HCEC 1CT (cell line): ENCODE results near the gene GALNT7.
A peak's percentile ranks its signal among the peaks of the same experiment; 100 is the strongest.
"Not testable (repeated sequence)": the region's sequence is repeated elsewhere in the genome, so short reads cannot be mapped to it uniquely, and the experiment has no call there.

Experiments used
- DNase-seq: peaks from one replicate; pipeline ENCODE4 v3.0.0-alpha.2; 2017

GALNT7 gene

DNA sequence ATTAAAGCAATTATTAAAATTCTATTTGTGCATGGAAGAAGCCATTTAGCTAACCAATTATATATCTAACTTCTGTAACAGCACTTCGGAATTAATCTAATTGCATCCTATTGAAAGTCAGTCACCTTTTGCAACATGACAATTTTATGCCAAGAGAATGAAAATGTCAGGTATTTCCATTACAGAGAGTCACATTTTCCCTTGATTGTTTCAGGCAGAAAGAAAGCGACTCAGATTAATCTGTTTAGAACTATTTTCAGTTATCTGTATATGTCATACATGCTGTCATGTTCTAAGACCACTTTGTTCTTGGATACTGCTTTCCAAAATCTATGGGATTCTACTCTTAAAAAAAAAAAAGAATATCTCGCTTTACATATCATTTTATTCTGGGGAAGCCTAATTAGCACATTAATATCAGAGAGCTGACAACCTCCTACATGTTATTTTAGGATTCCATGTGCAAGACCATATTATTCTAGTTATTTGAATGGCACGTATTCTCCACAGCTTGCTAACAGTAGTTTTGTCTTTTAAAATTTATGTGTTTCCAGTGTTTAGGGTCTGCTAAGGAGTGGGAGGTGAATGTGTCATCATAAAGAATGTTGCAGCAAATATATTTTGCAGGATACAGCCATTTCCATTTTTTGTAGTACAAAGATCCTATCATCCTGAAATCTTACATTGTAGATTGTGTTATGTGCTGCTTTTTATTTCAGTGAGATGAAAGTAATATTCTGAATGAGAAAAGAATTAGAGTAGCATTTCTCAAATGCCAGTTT is 31.7 kb downstream of the GALNT7 start:
- DNase-seq: no peak

DNA sequence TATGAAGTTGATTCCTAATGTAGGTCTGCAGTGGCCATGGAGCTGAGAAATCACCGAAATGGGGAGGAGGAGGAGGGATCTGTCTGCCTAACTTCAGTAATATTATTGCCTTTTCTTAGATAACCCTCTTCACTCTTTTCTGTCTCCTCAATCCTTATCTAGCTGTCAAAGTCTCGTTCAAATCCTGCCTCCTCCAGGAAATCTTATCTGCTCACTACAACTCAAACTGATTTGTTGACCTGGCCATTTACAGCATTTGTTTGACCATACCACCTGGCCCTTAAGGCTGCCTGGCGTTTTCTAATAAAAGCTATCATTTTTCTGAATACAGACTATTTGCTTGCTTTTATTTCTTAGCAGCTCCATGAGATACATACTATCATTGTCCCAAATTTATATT is 33.8 kb downstream of the GALNT7 start:
- no peak for DNase-seq

DNA sequence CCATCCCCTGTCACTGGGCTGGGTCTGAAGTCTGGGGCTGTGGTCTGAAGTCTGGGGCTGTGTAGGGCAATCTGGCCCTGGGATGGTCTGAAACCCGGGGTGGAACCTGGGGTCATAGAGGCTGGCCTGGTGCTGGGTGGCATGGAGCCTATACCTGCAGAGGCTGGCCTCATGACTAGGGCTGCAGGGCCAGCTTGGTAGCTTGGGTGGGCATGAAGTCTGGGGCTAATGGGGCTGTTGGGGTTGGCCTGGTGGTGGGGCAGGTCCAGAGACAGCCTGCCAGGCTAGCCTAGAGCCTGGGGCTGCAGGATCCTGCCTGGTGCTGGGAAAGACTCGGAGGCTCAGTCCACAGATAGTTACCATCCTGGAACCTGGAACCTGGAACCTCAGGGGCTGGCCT is 37.0 kb downstream of the GALNT7 start:
- DNase-seq: no peak

DNA sequence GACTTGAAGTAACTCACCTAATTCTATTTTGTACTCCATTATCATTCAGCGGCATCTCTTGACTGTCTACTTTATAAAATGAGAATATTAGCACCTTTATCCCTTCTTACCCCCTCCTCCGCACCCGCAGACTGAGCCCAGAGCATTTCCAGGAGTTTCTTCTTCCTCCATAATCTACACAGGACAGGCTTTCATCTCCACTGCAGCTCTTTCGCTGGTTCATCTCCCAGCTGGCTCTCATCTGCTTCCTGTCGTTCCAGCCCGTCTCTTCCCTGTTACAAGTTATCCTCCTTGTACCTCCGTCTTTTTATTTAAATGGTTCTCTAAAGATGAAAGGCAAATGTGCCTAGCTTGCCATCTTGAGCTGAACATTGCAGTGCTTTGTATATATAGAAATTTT is 39.8 kb downstream of the GALNT7 start:
- no peak for DNase-seq

DNA sequence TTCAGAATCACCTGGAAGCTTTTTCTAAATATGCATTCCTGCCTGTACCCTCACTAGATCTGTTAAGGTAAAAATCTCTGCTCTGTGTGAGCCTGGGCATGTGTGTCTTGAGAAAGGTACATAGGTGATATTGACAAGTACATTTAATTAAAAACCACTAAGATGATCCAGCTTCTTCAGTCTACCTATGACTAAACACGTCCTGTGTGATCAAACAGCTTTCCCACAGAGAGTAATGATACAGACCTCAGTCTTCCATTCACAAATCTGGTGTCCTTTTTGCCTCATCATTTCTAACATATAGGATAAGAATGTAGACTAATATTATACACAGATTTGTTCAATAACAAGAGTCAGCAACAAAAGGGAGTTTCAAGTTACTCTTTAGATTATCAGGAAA is 42.6 kb downstream of the GALNT7 start:
- no peak for DNase-seq

DNA sequence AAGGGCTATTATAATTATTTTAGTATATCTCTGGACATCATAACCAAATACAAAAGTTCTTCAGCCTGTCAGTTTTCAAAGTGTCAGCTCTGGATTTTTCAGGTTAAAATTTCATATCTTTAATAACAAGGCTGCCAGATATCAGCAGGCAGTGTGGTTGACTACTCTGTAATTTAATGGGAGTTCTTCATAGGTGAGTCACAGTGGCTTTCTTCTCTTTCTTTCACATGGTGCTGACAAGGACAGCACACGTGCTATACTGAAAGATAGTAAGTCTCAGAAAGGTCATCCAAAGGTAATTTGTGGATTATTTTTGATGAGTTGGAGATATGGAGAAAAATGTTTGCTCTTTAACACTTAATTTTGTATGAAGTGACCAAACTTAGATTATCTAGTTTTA is 43.2 kb downstream of the GALNT7 start:
- DNase-seq: peak; percentile 63

DNA sequence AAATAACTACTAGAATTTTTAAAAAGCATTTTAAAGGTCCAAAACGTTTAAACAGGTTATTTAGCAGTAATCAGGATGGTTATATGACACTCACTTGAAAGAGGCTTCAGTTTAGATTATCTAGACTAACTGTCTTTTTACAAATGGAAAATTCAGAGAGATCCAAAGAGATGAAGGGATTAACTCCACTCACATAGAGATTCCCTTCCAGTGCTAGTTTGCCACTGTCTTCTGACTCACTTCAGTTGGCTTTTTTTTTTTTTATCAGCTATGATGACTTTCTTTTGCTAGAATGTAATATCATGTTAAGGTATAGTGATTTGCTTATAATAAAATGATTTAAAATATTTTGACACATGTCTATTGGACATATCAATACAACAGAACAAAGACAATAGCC is 43.8 kb downstream of the GALNT7 start:
- no peak for DNase-seq

DNA sequence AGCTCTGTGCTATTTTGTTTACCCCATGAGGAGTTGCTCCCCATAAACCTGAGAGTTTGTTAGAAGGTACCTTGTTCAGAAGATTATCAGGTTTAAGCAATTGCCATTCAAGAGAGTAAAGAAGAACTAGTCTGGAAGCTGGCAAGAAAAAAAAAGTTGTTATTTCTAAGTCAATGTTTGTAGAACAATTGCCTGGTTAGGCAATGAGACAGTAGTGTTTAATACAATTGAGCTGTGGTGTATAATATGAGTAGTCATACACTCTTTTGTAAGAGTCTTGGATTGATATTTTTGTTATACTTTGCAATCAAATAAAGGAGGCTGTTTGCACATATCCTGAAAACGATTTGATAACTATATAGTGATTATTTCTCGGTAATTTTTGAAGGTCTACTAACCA is 44.7 kb downstream of the GALNT7 start:
- DNase-seq: no peak

DNA sequence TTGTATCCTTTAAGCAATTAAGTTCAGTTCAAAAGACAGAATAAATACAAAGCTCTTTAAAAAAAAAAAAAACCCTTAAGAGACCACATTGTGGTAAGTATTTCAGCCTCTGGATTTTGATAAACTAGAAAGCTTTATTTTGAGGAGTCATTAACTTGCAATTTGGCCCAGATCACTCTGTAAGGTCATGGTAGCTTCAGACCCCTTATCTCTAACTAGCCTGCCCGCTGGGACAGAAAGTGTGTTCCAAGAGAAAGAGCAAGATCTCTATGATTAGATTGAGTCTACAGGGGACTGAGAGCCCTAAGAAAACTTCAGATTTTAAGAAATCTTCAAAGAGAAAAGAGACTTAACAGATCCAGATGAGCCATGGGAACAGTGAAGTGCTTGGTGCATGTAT is 45.6 kb downstream of the GALNT7 start:
- no peak for DNase-seq

DNA sequence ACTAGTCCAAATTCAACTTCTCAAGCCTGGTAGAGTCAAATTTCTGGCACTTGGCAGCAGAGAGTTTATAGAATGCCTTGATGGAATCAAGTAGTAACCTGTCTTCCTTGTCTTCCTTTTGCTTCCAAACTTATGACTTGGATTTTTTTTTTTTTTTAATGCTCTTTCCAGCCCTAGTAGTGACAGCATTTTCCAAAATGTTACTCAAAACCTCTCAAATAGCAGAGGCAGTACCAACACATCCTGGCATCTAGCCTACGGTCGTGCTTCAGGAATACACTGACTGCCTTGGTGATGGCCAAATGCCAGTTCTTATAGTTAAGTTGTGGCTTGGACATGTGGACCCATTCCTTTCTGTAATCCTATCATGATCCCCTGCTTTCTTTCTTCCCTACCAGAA is 46.0 kb downstream of the GALNT7 start:
- DNase-seq: peak; percentile 4

DNA sequence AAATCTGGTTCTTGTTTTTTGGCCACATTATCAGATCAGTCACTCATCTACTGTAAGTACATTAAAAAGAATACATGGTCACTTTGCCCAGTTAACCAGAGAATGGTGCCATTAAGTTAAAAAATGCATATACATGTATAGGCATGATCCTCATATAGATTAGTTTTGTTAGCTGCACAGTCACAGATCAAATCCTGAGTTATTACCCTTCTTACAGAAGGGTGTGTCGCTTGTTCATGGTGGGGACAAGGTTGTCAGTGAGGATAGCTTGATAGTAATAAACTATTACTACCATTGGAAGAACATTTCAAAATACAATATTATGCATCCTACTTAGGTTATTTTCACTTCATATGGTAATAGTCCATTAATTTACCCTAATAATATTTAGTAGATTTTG is 48.5 kb downstream of the GALNT7 start:
- no peak for DNase-seq

DNA sequence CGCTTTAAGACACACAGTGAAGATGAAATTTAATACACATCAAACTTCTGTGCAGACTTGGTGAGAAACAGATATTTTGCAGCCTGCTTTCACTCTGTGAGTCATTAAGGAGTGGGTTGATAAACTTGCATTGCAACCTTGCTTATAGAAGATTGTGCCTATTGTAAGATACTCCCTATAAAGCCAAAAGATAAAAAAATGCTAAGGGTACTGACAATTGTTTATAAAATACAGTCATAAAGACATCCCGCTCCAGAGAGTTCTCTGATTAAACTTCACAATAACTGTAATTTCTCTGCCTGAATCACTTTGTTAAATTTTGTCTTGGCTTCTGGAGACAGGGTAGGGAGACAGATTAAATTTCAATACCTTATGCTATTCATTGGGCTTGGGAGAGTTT is 49.1 kb downstream of the GALNT7 start:
- DNase-seq: peak; percentile 53

DNA sequence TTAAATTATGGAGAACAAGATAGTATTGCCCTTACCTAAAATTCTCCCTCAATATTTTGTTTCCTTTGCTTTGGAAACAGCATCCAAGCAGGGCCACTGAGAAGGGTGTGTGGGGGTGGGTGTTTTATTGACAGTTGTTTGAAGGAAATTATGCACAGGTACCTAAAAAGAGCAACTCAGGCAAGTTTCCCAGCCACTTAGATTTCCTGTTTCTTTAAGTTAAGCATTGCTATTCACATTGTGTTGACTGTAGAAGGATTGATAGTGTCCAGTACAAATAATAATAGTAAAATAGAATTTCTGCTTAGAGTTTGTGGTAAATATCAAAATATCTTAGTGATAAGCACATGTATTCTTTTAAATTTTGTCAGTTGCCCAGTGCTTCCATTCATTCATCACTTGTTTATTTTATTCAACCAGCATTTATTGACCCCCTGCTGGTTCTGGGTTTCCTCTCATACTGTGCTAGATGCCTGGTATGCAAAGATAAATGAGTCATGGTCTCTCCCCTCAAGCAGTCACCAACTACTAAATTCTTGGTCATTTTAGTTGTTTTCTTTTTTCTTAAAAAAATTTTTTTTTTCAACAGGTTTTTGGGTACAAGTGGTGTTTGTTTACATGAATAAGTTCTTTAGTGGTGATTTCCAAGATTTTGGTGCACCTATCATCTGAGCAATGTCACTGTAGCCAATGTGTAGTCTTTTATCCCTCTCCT is 50.0 kb downstream of the GALNT7 start:
- DNase-seq: peak; percentile 70

DNA sequence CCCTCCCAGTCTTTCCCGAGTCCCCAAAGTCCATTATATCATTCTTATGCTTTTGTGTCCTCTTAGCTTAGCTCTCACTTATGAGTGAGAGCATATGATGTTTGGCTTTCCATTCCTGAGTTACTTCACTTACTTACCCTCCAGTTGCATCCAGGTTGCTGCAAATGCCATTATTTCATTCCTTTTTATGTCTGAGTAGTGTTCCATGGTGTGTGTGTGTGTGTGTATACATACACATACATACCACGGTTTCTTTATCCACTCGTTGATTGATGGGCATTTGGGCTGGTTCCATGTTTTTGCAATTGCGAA is 50.5 kb downstream of the GALNT7 start:
- not testable (repeated sequence) for DNase-seq

DNA sequence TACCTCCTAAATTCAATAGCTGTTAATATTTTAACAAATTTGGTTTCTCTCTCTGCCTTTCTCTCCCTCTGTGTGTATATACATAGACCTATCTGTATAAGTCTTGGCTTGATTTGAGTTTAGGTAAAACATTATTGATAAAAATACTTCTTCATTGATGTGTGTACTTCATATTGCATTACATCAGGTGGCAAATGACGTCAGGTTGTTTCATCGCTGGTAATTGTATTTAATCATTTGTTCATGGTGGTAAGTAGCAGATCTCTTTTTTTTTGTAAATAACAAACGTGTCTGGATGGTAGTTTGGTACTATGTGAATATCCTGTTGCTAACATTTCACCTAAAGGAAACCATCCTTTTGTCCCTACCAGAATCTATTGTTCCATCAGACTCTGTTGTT is 55.1 kb downstream of the GALNT7 start:
- DNase-seq: no peak

DNA sequence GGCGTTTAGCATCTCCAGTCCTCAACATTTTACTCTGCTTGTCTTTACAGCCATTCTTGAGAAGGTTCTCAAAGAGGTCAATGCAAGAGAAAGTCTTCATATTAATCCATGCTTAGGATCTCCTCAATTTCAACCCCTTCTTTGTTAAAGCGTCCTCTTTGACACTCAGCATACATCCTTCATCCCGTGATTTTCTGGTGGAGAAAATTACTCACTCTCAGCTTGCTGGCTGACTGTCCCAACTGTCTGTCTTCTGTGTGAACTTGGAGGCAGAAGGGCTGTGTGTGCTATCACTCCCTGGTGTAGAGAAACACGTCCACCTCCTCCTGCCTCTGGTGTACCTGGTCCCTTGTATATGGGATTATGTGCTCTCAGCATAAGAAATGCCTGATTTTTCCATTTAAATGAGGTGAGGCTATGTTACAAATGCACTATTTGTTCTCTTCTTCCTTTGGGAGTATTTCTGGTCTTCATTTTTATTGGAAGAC is 57.8 kb downstream of the GALNT7 start:
- DNase-seq: no peak

DNA sequence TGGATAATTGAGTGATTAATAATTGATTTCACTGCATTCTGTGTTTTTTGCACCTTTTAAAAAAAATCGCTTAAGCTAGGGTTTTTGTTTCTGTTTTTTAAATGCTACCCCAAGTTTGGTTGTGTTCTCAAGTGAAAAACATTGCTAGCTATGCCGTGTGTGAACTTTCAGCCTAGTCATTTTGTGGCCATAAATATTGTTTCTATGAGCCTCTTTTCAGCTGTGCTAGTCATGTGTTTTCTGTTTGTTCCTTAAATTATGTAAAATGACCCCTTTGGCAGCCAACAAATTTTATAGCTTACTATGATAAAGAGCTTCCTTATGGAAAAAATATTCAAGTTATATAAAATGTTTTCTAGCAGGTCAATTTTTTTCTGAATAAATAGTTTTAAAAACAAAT is 59.1 kb downstream of the GALNT7 start:
- no peak for DNase-seq

DNA sequence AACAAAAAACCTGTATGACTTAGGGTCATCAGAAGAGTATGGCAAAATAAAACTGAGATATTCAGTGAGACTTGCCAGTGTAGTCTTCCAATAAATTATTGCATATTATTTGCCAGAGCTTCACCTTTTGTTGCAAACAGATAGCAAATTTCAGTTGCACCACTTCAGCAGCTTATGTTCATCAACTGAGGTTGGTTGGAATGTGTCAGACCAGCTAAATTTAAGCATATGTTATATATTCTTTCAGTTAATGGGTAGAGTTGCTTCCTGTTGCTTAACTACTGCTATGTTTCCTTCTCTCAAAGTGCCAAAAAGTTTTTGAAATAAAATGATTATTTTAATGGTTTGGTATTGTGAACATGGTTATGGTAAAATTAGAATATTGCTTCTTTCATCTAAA is 61.5 kb downstream of the GALNT7 start:
- DNase-seq: no peak

DNA sequence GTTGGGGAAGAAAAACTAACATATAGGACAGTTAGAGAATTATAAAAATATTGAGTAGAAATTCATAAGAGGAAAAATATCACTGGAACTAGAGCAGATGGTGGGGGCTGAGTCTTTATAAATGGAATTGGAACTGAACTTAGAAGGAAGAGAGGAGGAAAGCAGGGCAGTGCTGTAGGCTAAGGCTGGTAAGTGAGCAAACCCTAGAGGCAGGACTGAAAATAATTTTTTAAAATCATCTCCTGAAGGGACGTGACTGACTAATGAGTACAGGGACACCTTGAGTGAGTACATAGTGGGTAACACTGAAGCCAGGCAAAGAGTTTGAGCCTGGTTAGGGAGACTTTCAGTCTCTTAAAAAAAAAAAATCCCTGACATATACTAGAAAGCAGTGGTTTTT is 63.3 kb downstream of the GALNT7 start:
- DNase-seq: peak; percentile 39

DNA sequence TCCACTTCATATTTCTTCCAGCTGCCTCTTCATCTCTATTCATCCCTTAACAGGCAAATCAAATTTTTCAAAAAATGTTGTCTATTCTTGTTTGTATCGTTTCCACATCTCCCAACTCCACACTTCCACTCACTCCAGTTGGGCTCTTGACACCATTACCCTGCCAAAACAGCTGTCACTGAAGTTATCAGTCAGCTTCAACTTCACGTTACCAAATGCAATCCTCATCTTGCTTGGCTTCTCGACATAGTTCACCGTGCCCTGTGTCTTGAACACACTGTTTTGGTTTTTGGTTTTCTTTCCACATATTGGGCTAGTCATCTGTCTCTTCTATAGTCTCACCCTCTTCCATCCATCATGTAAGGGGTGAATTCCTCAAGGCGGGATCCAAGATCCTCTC is 65.2 kb downstream of the GALNT7 start:
- DNase-seq: no peak

DNA sequence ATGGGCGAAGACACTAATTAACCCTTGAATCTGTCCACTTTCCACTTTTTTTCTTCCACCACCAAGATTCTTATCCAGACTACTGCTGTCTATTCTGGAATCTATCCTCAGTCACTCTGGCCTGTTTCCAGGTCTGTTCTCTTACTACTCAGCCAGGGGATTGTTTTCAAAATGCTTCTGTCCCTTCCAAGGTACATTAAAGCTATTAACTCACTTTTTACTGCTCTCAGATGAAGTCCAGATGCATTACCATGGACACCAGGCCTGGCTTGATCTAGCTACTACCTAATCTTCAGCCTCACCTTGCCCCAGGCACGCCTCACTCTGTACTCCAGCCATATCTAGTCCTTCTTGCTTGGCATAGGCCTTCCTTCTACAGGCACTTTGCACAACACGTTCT is 66.4 kb downstream of the GALNT7 start:
- DNase-seq: no peak

DNA sequence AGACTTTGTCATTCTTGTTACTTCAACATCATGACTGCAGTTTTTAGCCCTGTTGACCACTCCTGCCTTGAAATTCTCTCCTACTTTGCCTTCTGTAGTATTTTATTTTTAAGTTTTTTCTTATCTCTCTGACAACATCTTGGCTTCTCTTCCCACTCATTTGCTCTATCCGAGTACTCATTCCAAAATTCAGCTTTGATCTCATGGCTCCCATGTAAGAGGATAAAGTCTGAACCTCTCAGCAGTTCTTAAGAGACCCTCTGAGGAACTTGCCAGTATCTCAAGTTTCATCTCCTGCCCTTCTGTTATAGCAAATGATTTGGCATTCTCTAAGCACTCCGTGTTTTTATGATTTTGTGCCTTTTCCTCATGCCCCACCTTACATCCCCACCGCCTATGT is 67.7 kb downstream of the GALNT7 start:
- DNase-seq: no peak

DNA sequence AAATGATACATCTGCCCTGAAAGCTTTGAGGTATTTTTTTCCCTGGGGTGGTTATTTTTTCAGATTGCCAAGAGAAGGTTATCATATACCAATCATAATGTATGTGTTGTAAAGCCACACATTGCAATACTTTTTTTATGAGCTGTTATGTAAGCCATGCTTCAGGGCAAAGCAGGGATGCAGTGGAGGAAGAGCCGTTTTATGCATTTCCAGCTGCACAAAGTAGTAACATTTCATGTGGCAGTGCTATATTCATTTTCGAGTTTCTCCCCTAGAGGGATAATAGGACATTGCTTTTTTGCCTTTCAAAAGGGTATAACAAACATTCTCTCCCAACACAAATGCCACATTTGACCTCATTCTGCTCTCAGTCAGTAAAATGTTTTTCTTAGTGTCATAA is 68.5 kb downstream of the GALNT7 start:
- DNase-seq: no peak

DNA sequence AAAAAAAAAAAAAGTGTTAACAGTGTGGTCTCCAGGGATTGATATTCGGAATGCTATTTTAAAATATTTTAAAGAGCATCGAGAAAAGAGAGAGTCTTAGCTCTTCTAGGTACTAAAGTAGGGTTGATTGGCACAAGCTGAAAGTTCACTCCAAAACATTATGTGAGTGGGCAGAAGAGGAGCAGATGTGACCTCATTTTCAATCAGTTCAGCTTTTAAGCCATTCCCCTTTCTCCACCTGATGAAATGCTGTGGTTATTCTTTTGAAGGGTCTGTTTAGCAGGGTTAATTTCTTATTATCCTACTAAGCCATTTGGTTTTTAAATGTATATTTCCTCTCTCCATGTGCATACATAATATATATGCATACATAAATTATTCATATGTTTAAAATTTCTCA is 69.2 kb downstream of the GALNT7 start:
- DNase-seq: no peak

DNA sequence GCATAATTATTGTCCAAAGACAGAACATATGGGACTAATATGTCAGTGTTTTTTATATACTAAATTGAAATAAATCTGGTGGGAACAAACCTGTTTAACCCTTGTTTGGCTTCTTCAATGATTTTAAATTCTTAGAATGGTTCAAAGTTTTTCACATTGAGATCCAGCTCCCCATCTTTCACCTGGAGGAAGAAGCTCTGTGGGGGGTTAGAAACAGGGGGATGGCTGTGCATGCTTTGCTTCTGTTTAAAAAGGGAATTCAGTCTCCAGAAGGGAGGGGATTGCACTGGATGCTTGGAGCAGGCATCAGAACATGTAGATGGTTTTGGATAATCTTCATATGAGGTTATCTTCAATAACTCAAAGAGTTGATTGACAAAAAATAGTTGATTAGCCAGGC is 72.1 kb downstream of the GALNT7 start:
- DNase-seq: no peak
